Lower leg skin (tissue), 4 donors: ENCODE data around the gene BACE1. TPM values are rescaled to one million over a fixed set of nuclear protein-coding genes. Genes with fewer than 3 reads are reported as not detected.
"Not testable (repeated sequence)": the region's sequence is repeated elsewhere in the genome, so short reads cannot be mapped to it uniquely, and the experiment has no call there.

Experiments
- DNase-seq, 2 donors: peaks; one replicate each; pipeline ENCODE4 v3.0.0-alpha.2; 2019; ENCODE audit warnings: low spot score in 2 of 2
- H3K4me3 ChIP-seq: fragments of 200-600 bp; sonication (generic); 2 replicates; pipeline ENCODE4 v1.5.1; 2017; ENCODE audit warnings: mild to moderate bottlenecking, low read depth; ENCODE audit not compliant: poor library complexity, severe bottlenecking
- CTCF ChIP-seq, 3 donors: fragments of 450-650 bp; IDR thresholded peaks; one replicate each; pipeline ENCODE4 v1.5.1; 2016; ENCODE audit warnings: antibody characterized with exemption in 3 of 3, mild to moderate bottlenecking in 3 of 3, moderate library complexity in 2 of 3
- POLR2A ChIP-seq, 2 donors: fragments of 450-650 bp; IDR thresholded peaks; one replicate each; pipeline ENCODE4 v1.6.1; 2016 to 2017; ENCODE audit warnings: antibody characterized with exemption in 2 of 2, mild to moderate bottlenecking in 1 of 2, moderate library complexity in 1 of 2
- WGBS, 2 donors: methylation state at CpG; one replicate each; pipeline ENCODE4 v1.1.5; 2018; 5-methylcytosine and 5-hydroxymethylcytosine counted together
- intact Hi-C: fragments of 100-400 bp; cut with DNase I; formaldehyde crosslinking; loops from one replicate; pipeline ENCODE4 v1.15.0; 2023; ENCODE audit warnings: low total_unique reads
- total RNA-seq, 4 donors: library from RNA; depleted of rRNA; stranded (reverse); fragments of >200 nt; gene quantifications; one replicate each; pipeline ENCODE4 v1.1.0, GENCODE V29; 2016

The BACE1 gene
- total RNA-seq, 4 donors from 2014 or later = 9.1 to 31.6 (median 19.1) TPM

GRCh38 chr11:117279711-117280376 lies 36.2 kb downstream of the BACE1 start:
- DNase-seq = no peak
- intact Hi-C loops = no loop called here
- no peak overlapping the region for H3K4me3 ChIP-seq
- no peak for TF ChIP-seq CTCF (IDR thresholded peaks at IDR 0.05)
- no peak for TF ChIP-seq POLR2A (IDR thresholded peaks at IDR 0.05)
- 81% methylated on average over 4 of the region's 4 CpGs for WGBS, 2 donors

- DNase-seq = no peak
- intact Hi-C loops = no loop called here
- TF ChIP-seq CTCF (IDR thresholded peaks at IDR 0.05) (no peak), POLR2A (IDR thresholded peaks at IDR 0.05) (no peak)
- no peak overlapping the region for H3K4me3 ChIP-seq
- WGBS, 2 donors = 88 to 92% methylated on average over 2 of the region's 2 CpGs
Measured at GRCh38 chr11:117278347-117278746, 37.7 kb downstream of the BACE1 start.

- DNase-seq = no peak
- WGBS, 2 donors = 89 to 91% methylated on average over 9 of the region's 9 CpGs
- no peak for TF ChIP-seq POLR2A (IDR thresholded peaks at IDR 0.05)
- no peak for TF ChIP-seq CTCF (IDR thresholded peaks at IDR 0.05)
- intact Hi-C loops = no loop called here
- no peak overlapping the region for H3K4me3 ChIP-seq
Measured at GRCh38 chr11:117273550-117274289, 42.3 kb downstream of the BACE1 start.

GRCh38 chr11:117272175-117272574 lies 43.9 kb downstream of the BACE1 start:
- 94 to 96% methylated on average over 5 of the region's 5 CpGs for WGBS, 2 donors
- intact Hi-C loops, H3K4me3 ChIP-seq, DNase-seq: not testable (repeated sequence)

- TF ChIP-seq POLR2A (IDR thresholded peaks at IDR 0.05) (no peak), CTCF (IDR thresholded peaks at IDR 0.05) (no peak)
- no peak overlapping the region for H3K4me3 ChIP-seq
- DNase-seq = no peak
- intact Hi-C loops = no loop called here
- WGBS, 2 donors = 90 to 94% methylated on average over 4 of the region's 4 CpGs
Measured at GRCh38 chr11:117271208-117271607, 44.8 kb downstream of the BACE1 start.

- no peak for DNase-seq
- TF ChIP-seq CTCF (IDR thresholded peaks at IDR 0.05) = no peak
- no peak for TF ChIP-seq POLR2A (IDR thresholded peaks at IDR 0.05)
- intact Hi-C loops = no loop called here
- H3K4me3 ChIP-seq = no peak overlapping the region
- WGBS, 2 donors = 95% methylated on average over 2 of the region's 2 CpGs
Measured at GRCh38 chr11:117269856-117270255, 46.2 kb downstream of the BACE1 start.
